HEK293 (cell line): ENCODE data around the gene TTC31.

Source experiments
- CTCF ChIA-PET: fragments of 350-600 bp; formaldehyde crosslinking; extraction: SDS; loops from one replicate; lab custom pipeline; 2021; ENCODE audit warnings: antibody characterized with exemption; lab: Yijun Ruan, JAX
- POLR2A ChIA-PET: fragments of 300-600 bp; formaldehyde crosslinking; extraction: SDS; loops from one replicate; lab custom pipeline; 2020; ENCODE audit warnings: antibody characterized with exemption, inconsistent platforms; lab: Yijun Ruan, JAX
- H3K27ac ChIP-seq: fragments of 200-500 bp; sonication (Bioruptor generic); 2 replicates; pipeline ENCODE4 v1.5.1; 2014; ENCODE audit warnings: low read depth, low read length, control low read depth, inconsistent platforms; ENCODE audit errors: extremely low read depth
- H3K36me3 ChIP-seq, 2 experiments: fragments of 200-500 bp in 1 of 2; sonication (Bioruptor generic) in 1 of 2; 1 replicate in 1 of 2; 2 replicates in 1 of 2; pipeline ENCODE4 v1.5.1; 2014 to 2017; ENCODE audit warnings: inconsistent platforms in 2 of 2, low read length in 2 of 2; ENCODE audit not compliant: control insufficient read depth in 2 of 2, insufficient read depth in 1 of 2
- H3K4me1 ChIP-seq: fragments of 200-500 bp; sonication (Bioruptor generic); 2 replicates; pipeline ENCODE4 v1.5.1; 2014; ENCODE audit warnings: mild to moderate bottlenecking, low read length, inconsistent platforms; ENCODE audit not compliant: control insufficient read depth, insufficient read depth
- H3K4me3 ChIP-seq: 2 replicates; pipeline ENCODE4 v1.5.1; 2011; ENCODE audit warnings: low read depth, mild to moderate bottlenecking, control low read depth, low read length, moderate library complexity
- H3K9me3 ChIP-seq: fragments of 200-500 bp; sonication (Bioruptor generic); 2 replicates; pipeline ENCODE4 v1.5.1; 2014; ENCODE audit warnings: low read depth, low read length, inconsistent platforms; ENCODE audit not compliant: control insufficient read depth, insufficient read depth
- ATF2 ChIP-seq: fragments of 450-650 bp; formaldehyde crosslinking; IDR thresholded peaks from 2 replicates; pipeline ENCODE4 v1.5.1; 2016; ENCODE audit warnings: missing biosample characterization, missing genetic modification characterization, low read depth
- CTCF ChIP-seq: fragments of 450-650 bp; formaldehyde crosslinking; IDR thresholded peaks from 2 replicates; pipeline ENCODE4 v1.5.1; 2016; ENCODE audit warnings: missing biosample characterization, missing genetic modification characterization
- EGR2 ChIP-seq: fragments of 450-650 bp; formaldehyde crosslinking; IDR thresholded peaks from 2 replicates; pipeline ENCODE4 v1.5.1; 2016; ENCODE audit warnings: low read depth, missing biosample characterization, missing genetic modification characterization
- HOXC10 ChIP-seq: sonication (generic); formaldehyde crosslinking; IDR thresholded peaks from 2 replicates; pipeline ENCODE4 v1.8.1; 2023; ENCODE audit warnings: mild to moderate bottlenecking, missing genetic modification reagents
- KLF7 ChIP-seq: fragments of 450-650 bp; formaldehyde crosslinking; IDR thresholded peaks from 2 replicates; pipeline ENCODE4 v1.5.1; 2016; ENCODE audit warnings: missing biosample characterization, missing genetic modification characterization, borderline replicate concordance
- ZFP3 ChIP-seq: fragments of 450-650 bp; formaldehyde crosslinking; IDR thresholded peaks from 2 replicates; pipeline ENCODE4 v1.5.1; 2016; ENCODE audit warnings: low read depth, missing biosample characterization, missing genetic modification characterization
- ZNF23 ChIP-seq: fragments of 450-650 bp; formaldehyde crosslinking; IDR thresholded peaks from 2 replicates; pipeline ENCODE4 v1.5.1; 2016; ENCODE audit warnings: missing biosample characterization, missing genetic modification characterization, borderline replicate concordance
- ZNF24 ChIP-seq: fragments of 450-650 bp; formaldehyde crosslinking; IDR thresholded peaks from 2 replicates; pipeline ENCODE4 v1.5.1; 2016; ENCODE audit warnings: missing biosample characterization, missing genetic modification characterization
- ZNF350 ChIP-seq: fragments of 450-650 bp; formaldehyde crosslinking; IDR thresholded peaks from 2 replicates; pipeline ENCODE4 v1.5.0; 2017; ENCODE audit warnings: missing biosample characterization, mild to moderate bottlenecking, missing genetic modification characterization
- ZNF704 ChIP-seq: fragments of 450-650 bp; formaldehyde crosslinking; IDR thresholded peaks from 2 replicates; pipeline ENCODE4 v1.5.1; 2016; ENCODE audit warnings: missing biosample characterization, missing genetic modification characterization
- ZNF776 ChIP-seq: fragments of 450-650 bp; formaldehyde crosslinking; IDR thresholded peaks from 2 replicates; pipeline ENCODE4 v1.5.0; 2017; ENCODE audit warnings: missing biosample characterization, missing genetic modification characterization, borderline replicate concordance
- ZNF785 ChIP-seq: fragments of 450-650 bp; formaldehyde crosslinking; IDR thresholded peaks from 2 replicates; pipeline ENCODE4 v1.5.1; 2016; ENCODE audit warnings: missing biosample characterization, missing genetic modification characterization
- ZNF791 ChIP-seq: fragments of 450-650 bp; formaldehyde crosslinking; IDR thresholded peaks from 2 replicates; pipeline ENCODE4 v1.5.1; 2016; ENCODE audit warnings: missing biosample characterization, missing genetic modification characterization
- TF ChIP-seq, protein P1 (sequence below): fragments of 450-650 bp; formaldehyde crosslinking; IDR thresholded peaks from 2 replicates; pipeline ENCODE4 v1.5.1; 2017; ENCODE audit warnings: missing biosample characterization, missing genetic modification characterization
- TF ChIP-seq, protein P2 (sequence below): fragments of 450-650 bp; formaldehyde crosslinking; IDR thresholded peaks from 2 replicates; pipeline ENCODE4 v1.5.1; 2016; ENCODE audit warnings: missing biosample characterization, missing genetic modification characterization

The TTC31 gene

DNA sequence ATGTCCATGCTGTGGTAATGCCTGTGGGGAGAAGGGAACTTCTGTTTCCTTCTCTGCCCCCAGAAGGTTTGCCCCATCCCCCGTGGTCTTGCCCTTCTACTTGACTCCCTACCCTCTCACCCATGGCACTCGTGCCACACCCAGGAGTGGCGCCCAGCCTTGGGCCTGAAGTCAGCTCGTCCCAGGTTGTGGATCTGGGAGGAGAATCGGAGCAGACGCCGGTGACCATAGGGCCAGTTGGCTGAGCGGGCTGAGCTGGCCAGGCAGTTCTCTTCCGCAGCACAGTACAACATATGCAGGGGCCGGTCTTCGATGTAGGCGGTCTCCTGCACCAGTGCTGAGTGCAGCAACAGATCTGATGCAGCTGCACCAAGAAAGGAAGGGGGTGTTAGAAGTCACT, 51.5 kb downstream of the TTC31 start:
- H3K36me3 ChIP-seq: peaks cover 0 to 38% of the 10 kb centered on the region in 2 experiments; a peak in 1 of 3 replicates
- no peaks in the 10 kb centered on the region for H3K9me3 ChIP-seq
- no peak for TF ChIP-seq ZNF350 (tag by site-specific recombination)
- TF ChIP-seq, protein P1, sequence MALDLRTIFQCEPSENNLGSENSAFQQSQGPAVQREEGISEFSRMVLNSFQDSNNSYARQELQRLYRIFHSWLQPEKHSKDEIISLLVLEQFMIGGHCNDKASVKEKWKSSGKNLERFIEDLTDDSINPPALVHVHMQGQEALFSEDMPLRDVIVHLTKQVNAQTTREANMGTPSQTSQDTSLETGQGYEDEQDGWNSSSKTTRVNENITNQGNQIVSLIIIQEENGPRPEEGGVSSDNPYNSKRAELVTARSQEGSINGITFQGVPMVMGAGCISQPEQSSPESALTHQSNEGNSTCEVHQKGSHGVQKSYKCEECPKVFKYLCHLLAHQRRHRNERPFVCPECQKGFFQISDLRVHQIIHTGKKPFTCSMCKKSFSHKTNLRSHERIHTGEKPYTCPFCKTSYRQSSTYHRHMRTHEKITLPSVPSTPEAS: no peak
- CTCF ChIA-PET: interaction anchor here (4.1 to 4.3 kb wide), 2 partner anchors 53 kb away, joined by 30 to 34 read pairs; partner anchors contain the start of genes CCDC142 and TTC31
- no peak overlapping the region for H3K27ac ChIP-seq
- H3K4me1 ChIP-seq: no peaks in the 10 kb centered on the region
- no peak overlapping the region for H3K4me3 ChIP-seq
- POLR2A ChIA-PET: no interaction called here

- ChIA-PET CTCF (no interaction called here), POLR2A (no interaction called here)
- H3K27ac ChIP-seq: no peak overlapping the region
- H3K9me3 ChIP-seq: no peaks in the 10 kb centered on the region
- H3K4me3 ChIP-seq: no peak overlapping the region
- H3K36me3 ChIP-seq: peaks cover 0 to 38% of the 10 kb centered on the region in 2 experiments; a peak in 1 of 3 replicates
- TF ChIP-seq ZFP3 (tag by site-specific recombination): no peak
- no peak for TF ChIP-seq ZNF704
- TF ChIP-seq, protein P2, sequence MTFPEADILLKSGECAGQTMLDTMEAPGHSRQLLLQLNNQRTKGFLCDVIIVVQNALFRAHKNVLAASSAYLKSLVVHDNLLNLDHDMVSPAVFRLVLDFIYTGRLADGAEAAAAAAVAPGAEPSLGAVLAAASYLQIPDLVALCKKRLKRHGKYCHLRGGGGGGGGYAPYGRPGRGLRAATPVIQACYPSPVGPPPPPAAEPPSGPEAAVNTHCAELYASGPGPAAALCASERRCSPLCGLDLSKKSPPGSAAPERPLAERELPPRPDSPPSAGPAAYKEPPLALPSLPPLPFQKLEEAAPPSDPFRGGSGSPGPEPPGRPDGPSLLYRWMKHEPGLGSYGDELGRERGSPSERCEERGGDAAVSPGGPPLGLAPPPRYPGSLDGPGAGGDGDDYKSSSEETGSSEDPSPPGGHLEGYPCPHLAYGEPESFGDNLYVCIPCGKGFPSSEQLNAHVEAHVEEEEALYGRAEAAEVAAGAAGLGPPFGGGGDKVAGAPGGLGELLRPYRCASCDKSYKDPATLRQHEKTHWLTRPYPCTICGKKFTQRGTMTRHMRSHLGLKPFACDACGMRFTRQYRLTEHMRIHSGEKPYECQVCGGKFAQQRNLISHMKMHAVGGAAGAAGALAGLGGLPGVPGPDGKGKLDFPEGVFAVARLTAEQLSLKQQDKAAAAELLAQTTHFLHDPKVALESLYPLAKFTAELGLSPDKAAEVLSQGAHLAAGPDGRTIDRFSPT (tag by site-specific recombination): no peak
- TF ChIP-seq EGR2: no peak
- no peak for TF ChIP-seq ZNF23 (tag by site-specific recombination)
- TF ChIP-seq, all 188 proteins: peak for 0
- H3K4me1 ChIP-seq: no peaks in the 10 kb centered on the region
Observed at GRCh38 chr2:74535440-74535965, 52.6 kb downstream of the TTC31 start.

GRCh38 chr2:74536166-74536950, 53.5 kb downstream of the TTC31 start:
- ChIA-PET CTCF (no interaction called here), POLR2A (no interaction called here)
- TF ChIP-seq ZNF785 (tag by site-specific recombination): no peak
- TF ChIP-seq CTCF (tag by site-specific recombination): no peak
- no peak for TF ChIP-seq ATF2 (tag by site-specific recombination)
- TF ChIP-seq ZNF24 (tag by site-specific recombination): no peak
- no peak for TF ChIP-seq ZNF776 (tag by site-specific recombination)
- no peak for TF ChIP-seq KLF7
- no peak for TF ChIP-seq ZNF791
- TF ChIP-seq HOXC10 (CRISPR knock-in tag): no peak

More at GRCh38 chr2:74536166-74536950, 53.5 kb downstream of the TTC31 start:
- no peaks in the 10 kb centered on the region for H3K9me3 ChIP-seq
- no peaks in the 10 kb centered on the region for H3K4me1 ChIP-seq
- no peak overlapping the region for H3K27ac ChIP-seq
- no peak overlapping the region for H3K4me3 ChIP-seq
- peaks cover 0 to 32% of the 10 kb centered on the region in 2 experiments; a peak in 1 of 3 replicates for H3K36me3 ChIP-seq
